Fibroblast of villous mesenchyme (primary cell): Measurements from ENCODE around the gene PSTPIP1. TPM values are rescaled to one million over a fixed set of nuclear protein-coding genes. Genes with fewer than 3 reads are reported as not detected.
"Not testable (repeated sequence)": the region's sequence is repeated elsewhere in the genome, so short reads cannot be mapped to it uniquely, and the experiment has no call there.

Experiments
- DNase-seq: peaks from one replicate; pipeline ENCODE4 v3.0.0-alpha.2; 2010; ENCODE audit warnings: low read depth
- H3K4me3 ChIP-seq: 2 replicates; pipeline ENCODE4 v1.5.1; 2011; ENCODE audit warnings: low read depth, mild to moderate bottlenecking, low read length
- total RNA-seq: library from RNA; depleted of rRNA; stranded (reverse); fragments of >200 nt; gene quantifications from 2 replicates; pipeline ENCODE4 v1.2.3, GENCODE V29; 2012
- TF ChIP-seq, protein P1 (sequence below): IDR thresholded peaks from 2 replicates; pipeline ENCODE4 v1.5.1; 2012; ENCODE audit warnings: low read depth, mild to moderate bottlenecking, low read length; ENCODE audit not compliant: insufficient read depth

PSTPIP1 gene
- total RNA-seq, 1 donor = not detected

DNA sequence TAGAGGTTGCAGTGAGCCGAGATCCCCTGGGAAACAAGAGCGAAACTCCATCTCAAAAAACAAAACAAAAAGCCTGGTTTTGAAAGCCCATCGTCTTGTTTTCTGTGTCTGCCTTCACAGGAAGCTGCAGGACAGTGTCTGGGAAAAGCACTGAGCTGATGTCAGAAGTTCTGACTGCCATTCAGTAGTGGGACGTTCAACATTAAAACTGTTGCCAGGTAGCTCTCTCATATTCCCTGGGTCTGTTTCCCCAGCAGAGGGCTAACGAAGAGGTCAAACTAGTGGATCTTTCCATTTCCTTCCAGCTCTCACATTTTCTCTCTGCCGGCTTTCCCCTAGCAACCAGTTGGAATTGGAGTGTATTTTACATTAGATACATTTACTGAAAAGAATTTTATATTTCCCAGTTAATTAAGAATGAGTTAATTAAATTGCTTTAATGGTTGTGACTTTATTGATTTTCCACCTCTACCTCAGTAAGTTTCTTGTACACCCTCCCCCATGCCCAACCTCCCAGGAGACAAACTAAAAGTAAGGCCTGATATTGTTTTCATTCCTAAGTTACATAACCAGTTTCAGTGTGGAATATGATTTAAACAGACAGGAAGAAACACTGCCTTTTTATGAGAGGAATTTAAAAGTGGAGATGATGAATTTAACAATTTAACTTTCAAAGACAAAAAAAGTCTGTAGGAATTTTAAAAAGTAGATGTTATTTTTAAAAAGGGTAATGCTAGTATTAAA is 33.5 kb upstream of the PSTPIP1 start:
- peak; percentile 16 for DNase-seq
- no peak overlapping the region for H3K4me3 ChIP-seq
- TF ChIP-seq, protein P1, sequence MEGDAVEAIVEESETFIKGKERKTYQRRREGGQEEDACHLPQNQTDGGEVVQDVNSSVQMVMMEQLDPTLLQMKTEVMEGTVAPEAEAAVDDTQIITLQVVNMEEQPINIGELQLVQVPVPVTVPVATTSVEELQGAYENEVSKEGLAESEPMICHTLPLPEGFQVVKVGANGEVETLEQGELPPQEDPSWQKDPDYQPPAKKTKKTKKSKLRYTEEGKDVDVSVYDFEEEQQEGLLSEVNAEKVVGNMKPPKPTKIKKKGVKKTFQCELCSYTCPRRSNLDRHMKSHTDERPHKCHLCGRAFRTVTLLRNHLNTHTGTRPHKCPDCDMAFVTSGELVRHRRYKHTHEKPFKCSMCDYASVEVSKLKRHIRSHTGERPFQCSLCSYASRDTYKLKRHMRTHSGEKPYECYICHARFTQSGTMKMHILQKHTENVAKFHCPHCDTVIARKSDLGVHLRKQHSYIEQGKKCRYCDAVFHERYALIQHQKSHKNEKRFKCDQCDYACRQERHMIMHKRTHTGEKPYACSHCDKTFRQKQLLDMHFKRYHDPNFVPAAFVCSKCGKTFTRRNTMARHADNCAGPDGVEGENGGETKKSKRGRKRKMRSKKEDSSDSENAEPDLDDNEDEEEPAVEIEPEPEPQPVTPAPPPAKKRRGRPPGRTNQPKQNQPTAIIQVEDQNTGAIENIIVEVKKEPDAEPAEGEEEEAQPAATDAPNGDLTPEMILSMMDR = no peak

DNA sequence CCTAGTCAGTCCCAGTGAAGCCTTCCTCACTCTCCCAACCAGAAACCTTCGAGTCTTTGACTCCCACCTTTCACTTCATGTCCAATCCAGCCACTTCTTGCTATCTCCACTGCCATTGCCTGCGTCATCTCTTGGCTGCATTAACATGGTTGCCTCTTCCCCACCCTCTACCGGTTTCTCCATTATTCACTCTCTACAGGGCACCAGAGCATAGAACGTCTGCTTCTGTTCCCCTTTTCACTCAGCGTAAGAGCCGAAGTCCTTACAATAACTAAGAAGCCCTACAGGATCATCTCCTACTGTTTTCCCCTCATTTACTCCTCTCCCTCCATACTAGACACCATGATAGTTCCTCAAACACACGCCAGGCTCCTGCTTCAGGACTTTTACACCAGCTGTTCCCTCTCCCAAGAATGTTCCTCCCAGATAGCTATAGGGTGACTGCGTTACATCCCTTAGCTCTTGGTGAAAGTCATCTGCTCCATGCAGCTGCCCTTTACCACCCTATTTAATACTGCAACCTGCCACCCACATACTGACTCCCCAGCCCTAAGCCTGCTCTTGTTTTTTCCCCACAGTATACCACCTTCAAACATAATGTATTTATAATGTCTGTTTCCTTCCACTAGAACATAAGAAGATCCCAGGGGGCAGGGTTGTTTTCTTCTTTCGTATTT is 32.5 kb upstream of the PSTPIP1 start:
- H3K4me3 ChIP-seq = no peak overlapping the region
- no peak for DNase-seq
- TF ChIP-seq, protein P1 = no peak

DNA sequence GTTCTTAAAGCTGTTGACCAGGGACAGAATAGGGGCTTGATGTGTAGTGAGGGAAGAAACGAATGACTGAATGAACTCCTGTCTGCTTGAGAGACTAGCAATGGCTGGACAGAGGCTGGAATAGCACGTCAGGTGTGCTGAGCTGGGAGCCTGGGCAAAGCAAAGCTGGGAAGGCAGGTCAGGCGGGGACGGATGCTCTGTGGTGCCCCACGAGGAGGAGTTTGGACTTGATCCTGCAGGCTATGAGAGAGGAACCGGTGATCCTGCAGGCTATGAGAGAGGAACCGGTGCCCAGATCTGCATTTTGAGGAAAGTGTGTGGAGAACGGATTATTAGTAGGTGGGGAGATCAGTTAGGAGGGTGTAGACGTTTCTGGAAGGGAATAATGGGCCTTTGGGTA is 31.3 kb upstream of the PSTPIP1 start:
- no peak for DNase-seq
- H3K4me3 ChIP-seq = no peak overlapping the region
- TF ChIP-seq, protein P1 = no peak

DNA sequence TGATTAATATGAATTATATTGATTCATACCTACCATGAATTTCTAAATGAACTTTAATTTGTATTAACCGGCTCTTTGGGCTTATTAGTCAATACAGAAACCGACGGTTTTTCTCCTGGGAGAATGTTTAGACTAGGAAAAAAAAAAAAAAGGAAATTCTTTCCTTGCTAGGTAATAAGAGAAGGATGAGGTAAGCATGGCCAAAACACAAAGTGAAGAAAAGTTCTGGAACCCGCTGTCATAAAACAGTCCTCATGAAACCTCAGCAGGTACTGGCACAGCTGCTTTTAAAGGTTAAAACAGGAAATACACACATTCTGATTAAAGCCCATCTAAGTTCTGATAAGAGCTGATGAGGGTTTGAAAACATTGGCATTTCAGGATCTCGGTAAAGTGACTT is 30.8 kb upstream of the PSTPIP1 start:
- TF ChIP-seq, protein P1 = no peak
- no peak overlapping the region for H3K4me3 ChIP-seq
- DNase-seq = no peak

DNA sequence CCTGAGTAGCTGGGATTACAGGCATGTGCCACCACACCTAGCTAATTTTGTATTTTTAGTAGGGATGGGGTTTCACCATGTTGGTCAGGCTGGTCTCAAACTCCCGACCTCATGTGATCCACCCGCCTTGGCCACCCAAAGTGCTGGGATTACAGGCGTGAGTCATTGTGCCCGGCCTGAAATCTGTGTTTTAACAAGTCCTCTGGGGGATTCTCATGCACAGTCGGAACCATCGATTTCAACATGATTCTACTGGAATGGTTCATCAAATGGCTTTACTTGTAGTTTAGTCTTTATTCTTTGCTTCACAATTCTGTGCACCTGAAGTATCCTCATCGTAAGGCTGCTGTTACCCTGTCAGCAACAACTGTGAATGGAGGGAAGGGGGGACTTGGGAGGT is 28.9 kb upstream of the PSTPIP1 start:
- peak; percentile 20 for DNase-seq
- H3K4me3 ChIP-seq = not testable (repeated sequence)

DNA sequence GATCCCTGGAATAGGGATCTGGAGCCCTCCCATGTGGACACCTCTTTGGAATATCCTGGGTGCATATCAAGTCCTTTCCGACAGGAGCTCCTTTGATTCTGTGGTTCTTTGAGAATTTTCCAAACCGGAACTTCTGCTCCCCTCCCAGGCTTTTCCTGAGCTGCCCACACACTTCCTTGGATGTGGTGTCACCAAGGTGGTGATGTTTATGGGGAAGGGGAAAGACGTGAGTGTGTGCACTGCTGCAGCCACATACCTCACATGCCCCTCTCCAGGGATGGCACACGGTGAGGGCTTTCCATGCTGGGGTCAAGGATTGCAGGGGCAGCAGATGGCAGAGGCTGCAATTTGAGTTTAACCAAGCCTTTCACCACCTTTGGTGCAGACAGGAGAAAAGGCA is 27.9 kb upstream of the PSTPIP1 start:
- DNase-seq = no peak
- TF ChIP-seq, protein P1 = no peak
- H3K4me3 ChIP-seq = no peak overlapping the region

DNA sequence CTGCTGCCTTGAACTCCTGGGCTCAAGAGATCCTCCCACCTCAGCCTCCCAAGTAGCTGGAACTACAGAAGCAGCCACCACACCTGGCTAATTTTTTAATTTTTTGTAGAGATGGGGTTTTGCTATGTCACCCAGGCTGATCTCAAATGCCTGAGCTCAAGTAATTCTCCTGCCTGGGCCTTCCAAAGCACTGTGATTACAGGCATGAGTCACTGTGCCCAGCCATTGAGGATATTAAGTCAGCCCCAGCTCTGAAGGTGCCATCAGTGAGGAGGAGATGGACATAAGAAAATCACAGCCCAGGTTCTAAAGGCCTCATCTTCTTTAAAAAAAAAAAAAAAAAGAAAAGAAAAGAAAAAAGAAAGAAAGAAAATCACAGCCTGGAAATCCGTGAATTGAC is 26.6 kb upstream of the PSTPIP1 start:
- DNase-seq = no peak

More for the DNA sequence above, 26.6 kb upstream of the PSTPIP1 start:
- H3K4me3 ChIP-seq = no peak overlapping the region
- TF ChIP-seq, protein P1 = no peak
